IMR-90 (cell line): Measurements from ENCODE around the gene HEYL. TPM values are rescaled to one million over a fixed set of nuclear protein-coding genes. Genes with fewer than 3 reads are reported as not detected.

Experiments
- ATAC-seq: fragments of 200-7000 bp; cut with Tn5 transposase; 2 replicates; pipeline ENCODE4 v1.9.1; 2020; ENCODE audit warnings: low read depth, mild to moderate bottlenecking, moderate library complexity
- BruUV-seq: library from RNA; stranded (reverse); fragments of 400-500 nt; replicated peaks from 2 replicates; lab custom pipeline; 2021; lab: Mats Ljungman, UMichigan
- CTCF ChIA-PET: fragments of 300-600 bp; formaldehyde crosslinking; extraction: SDS; loops from one replicate; lab custom pipeline; 2021; ENCODE audit warnings: antibody characterized with exemption; lab: Yijun Ruan, JAX
- POLR2A ChIA-PET: fragments of 300-600 bp; sonication (Branson Sonifier 250); formaldehyde crosslinking; loops from one replicate; lab custom pipeline; 2022; ENCODE audit warnings: antibody characterized with exemption; ENCODE audit not compliant: unreplicated experiment; lab: Charles Lee
- DNase-seq: peaks from one replicate; pipeline ENCODE4 v3.0.0; 2013
- H2AFZ ChIP-seq: replicated peaks from 2 replicates; pipeline ENCODE3; 2013; ENCODE audit warnings: low read length, mild to moderate bottlenecking; ENCODE audit not compliant: poor library complexity
- H2AK5ac ChIP-seq: 2 replicates; pipeline ENCODE4 v1.6.1; 2013; ENCODE audit warnings: low read depth, low read length, inconsistent platforms
- H2AK9ac ChIP-seq: replicated peaks from 2 replicates; pipeline ENCODE3; 2013; ENCODE audit warnings: mild to moderate bottlenecking, low read depth, low read length, moderate library complexity; ENCODE audit not compliant: poor library complexity
- H2BK120ac ChIP-seq: 2 replicates; pipeline ENCODE4 v1.6.1; 2013; ENCODE audit warnings: low read depth, low read length, inconsistent platforms
- H2BK15ac ChIP-seq: 3 replicates; pipeline ENCODE4 v1.6.1; 2013; ENCODE audit warnings: low read depth, low read length, inconsistent platforms
- H2BK20ac ChIP-seq: 2 replicates; pipeline ENCODE4 v1.6.1; 2013; ENCODE audit warnings: low read depth, mild to moderate bottlenecking, inconsistent platforms, low read length, moderate library complexity
- H2BK5ac ChIP-seq: 2 replicates; pipeline ENCODE4 v1.6.1; 2013; ENCODE audit warnings: mild to moderate bottlenecking, low read depth, low read length, inconsistent platforms; ENCODE audit not compliant: poor library complexity, severe bottlenecking
- H3K14ac ChIP-seq: replicated peaks from 2 replicates; pipeline ENCODE4 v1.6.1; 2013; ENCODE audit warnings: low read depth, low read length, inconsistent platforms
- H3K18ac ChIP-seq: 2 replicates; pipeline ENCODE4 v1.6.1; 2013; ENCODE audit warnings: low read depth, low read length, control low read depth
- H3K23ac ChIP-seq: 2 replicates; pipeline ENCODE4 v1.6.1; 2013; ENCODE audit warnings: low read depth, low read length, inconsistent platforms
- H3K27ac ChIP-seq: 2 replicates; pipeline ENCODE4 v1.5.1; 2013; ENCODE audit warnings: mild to moderate bottlenecking, control low read depth, low read length; ENCODE audit not compliant: insufficient read depth
- H3K27me3 ChIP-seq: 2 replicates; pipeline ENCODE4 v1.6.1; 2013; ENCODE audit warnings: low read length; ENCODE audit not compliant: control insufficient read depth, insufficient read depth
- H3K36me3 ChIP-seq: 2 replicates; pipeline ENCODE4 v1.6.1; 2013; ENCODE audit warnings: low read length, mixed read lengths; ENCODE audit not compliant: control insufficient read depth, insufficient read depth
- H3K4ac ChIP-seq: 2 replicates; pipeline ENCODE4 v1.6.1; 2013; ENCODE audit warnings: low read depth, low read length, inconsistent platforms
- H3K4me1 ChIP-seq: 2 replicates; pipeline ENCODE4 v1.6.1; 2013; ENCODE audit warnings: low read length, mixed read lengths; ENCODE audit not compliant: control insufficient read depth, insufficient read depth
- H3K4me2 ChIP-seq: 2 replicates; pipeline ENCODE4 v1.6.1; 2013; ENCODE audit warnings: low read depth, mild to moderate bottlenecking, control low read depth, low read length, moderate library complexity
- H3K4me3 ChIP-seq: 2 replicates; pipeline ENCODE4 v1.5.1; 2013; ENCODE audit warnings: low read depth, mild to moderate bottlenecking, control low read depth, low read length, moderate library complexity; ENCODE audit not compliant: insufficient read depth
- H3K56ac ChIP-seq: 2 replicates; pipeline ENCODE4 v1.6.1; 2013; ENCODE audit warnings: low read length, inconsistent platforms; ENCODE audit not compliant: insufficient read depth; ENCODE audit errors: extremely low read depth
- H3K79me1 ChIP-seq, 2 experiments: 2 replicates each; pipeline ENCODE4 v1.6.1; 2013; ENCODE audit warnings: low read length in 2 of 2, inconsistent platforms in 1 of 2, low read depth in 1 of 2
- H3K9ac ChIP-seq: 2 replicates; pipeline ENCODE4 v1.6.1; 2013; ENCODE audit warnings: low read depth, low read length, control low read depth
- H3K9me1 ChIP-seq: 2 replicates; pipeline ENCODE4 v1.6.1; 2013; ENCODE audit warnings: low read length, inconsistent platforms; ENCODE audit not compliant: insufficient read depth
- H3K9me3 ChIP-seq: 2 replicates; pipeline ENCODE4 v1.6.1; 2013; ENCODE audit warnings: low read length; ENCODE audit not compliant: control insufficient read depth, insufficient read depth
- H4K20me1 ChIP-seq: 2 replicates; pipeline ENCODE4 v1.6.1; 2013; ENCODE audit warnings: low read length, inconsistent platforms; ENCODE audit not compliant: insufficient read depth
- H4K5ac ChIP-seq: 2 replicates; pipeline ENCODE4 v1.6.1; 2013; ENCODE audit warnings: mild to moderate bottlenecking, low read depth, low read length, control low read depth
- H4K8ac ChIP-seq, 2 experiments: 2 replicates each; pipeline ENCODE4 v1.6.1; 2013; ENCODE audit warnings: low read depth in 2 of 2, low read length in 2 of 2, control low read depth in 1 of 2, inconsistent platforms in 1 of 2
- H4K91ac ChIP-seq: 2 replicates; pipeline ENCODE4 v1.6.1; 2013; ENCODE audit warnings: low read depth, low read length, inconsistent platforms; ENCODE audit not compliant: insufficient read depth
- MXI1 ChIP-seq: IDR thresholded peaks from 2 replicates; pipeline ENCODE4 v1.6.1; 2012; ENCODE audit warnings: low read depth, mild to moderate bottlenecking, low read length, moderate library complexity, borderline replicate concordance
- NFE2L2 ChIP-seq: fragments of 150-350 bp; IDR thresholded peaks from 2 replicates; pipeline ENCODE4 v1.6.1; 2016; ENCODE audit warnings: low read depth, mild to moderate bottlenecking, low read length
- RAD21 ChIP-seq: IDR thresholded peaks from 2 replicates; pipeline ENCODE4 v1.6.1; 2012; ENCODE audit warnings: low read length, improper control_type of control experiment
- WGBS, 2 experiments: methylation state at CpG; one replicate each; pipeline versions ENCODE4 v1.1.5 to v1.1.7; 2013; ENCODE audit warnings: missing lambda C conversion rate in 2 of 2; ENCODE audit not compliant: insufficient read length in 1 of 2; ENCODE audit errors: extremely low coverage in 2 of 2; 5-methylcytosine and 5-hydroxymethylcytosine counted together
- dilution Hi-C: fragments of 300-500 bp; cut with HindIII; formaldehyde crosslinking; loops from one replicate; pipeline ENCODE4 v1.14.3; 2018; ENCODE audit warnings: low sequenced_read_pairs; ENCODE audit not compliant: unreplicated experiment
- in situ Hi-C: fragments of 300-500 bp; cut with MboI; formaldehyde crosslinking; loops from 3 replicates; pipeline ENCODE4 v1.14.3; 2019; ENCODE audit warnings: low sequenced_read_pairs, inconsistent platforms, mixed read lengths
- intact Hi-C: fragments of 100-400 bp; cut with micrococcal nuclease; formaldehyde crosslinking; loops from 2 replicates; pipeline ENCODE4 v1.10.0; 2022
- polyA plus RNA-seq, 3 experiments: library from polyadenylated mRNA; depleted of rRNA; stranded (reverse); fragments of >200 nt; gene quantifications; 2 replicates each; pipeline ENCODE4 v1.2.3, GENCODE V29; 2012; ENCODE audit warnings: low replicate concordance in 1 of 3
- total RNA-seq: library from RNA; depleted of rRNA; stranded (reverse); fragments of >200 nt; gene quantifications from 2 replicates; pipeline ENCODE4 v1.2.3, GENCODE V29; 2012
- TF ChIP-seq, protein P1 (sequence below): conservative IDR thresholded peaks from 2 replicates; pipeline ENCODE4 v1.5.1; 2012; ENCODE audit warnings: mild to moderate bottlenecking, low read depth, low read length, improper control_type of control experiment

HEYL gene
- total and polyA plus RNA-seq, 2 of the 4 experiments (the other 2 are of a cell fraction), result 0.02 TPM; not detected in 1

DNA sequence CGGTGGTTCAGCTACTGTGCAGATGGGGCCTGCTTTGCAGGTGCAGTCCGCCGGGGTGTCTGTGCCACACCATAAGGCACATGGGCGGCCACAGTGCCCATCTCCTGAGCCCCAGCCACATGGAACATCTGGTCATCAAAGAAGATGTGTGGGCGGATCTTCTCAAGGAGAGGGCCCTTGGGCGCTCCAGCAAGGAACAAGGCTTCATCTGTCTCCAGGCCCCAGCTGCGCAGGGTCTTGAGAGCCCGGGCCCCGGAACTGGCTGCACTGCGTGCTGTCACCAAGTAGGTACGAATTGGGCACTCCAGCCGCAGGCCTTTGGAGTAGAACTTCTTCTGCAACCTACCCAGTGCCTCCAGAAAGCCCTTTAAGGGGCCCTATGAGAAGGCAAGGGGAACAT lies 19.7 kb upstream of the HEYL start:
- in situ Hi-C loops, result loop anchor here (5.0 kb wide), 1 partner anchor 52 kb away; no protein-coding TSS in a partner anchor

More for the DNA sequence above, 19.7 kb upstream of the HEYL start:
- H3K4ac ChIP-seq, result no peak overlapping the region
- no peak overlapping the region for H2BK120ac ChIP-seq
- no peak overlapping the region for H3K27ac ChIP-seq
- H4K8ac ChIP-seq, result no peak overlapping the region
- no peaks in the 10 kb centered on the region; the same call in 1 of the 2 replicates for H3K9me1 ChIP-seq
- 83% methylated on average over 7 of the region's 12 CpGs; no CpG with 5 or more reads in 1 of the 2 experiments for WGBS, 2 experiments
- intact Hi-C loops (loop anchor here (10.0 kb wide), 1 partner anchor 564 kb away; no protein-coding TSS in a partner anchor), dilution Hi-C loops (no loop called here)
- ATAC-seq (no peak), DNase-seq (no peak)
- H3K36me3 ChIP-seq, result no peaks in the 10 kb centered on the region
- no peak overlapping the region for H2BK5ac ChIP-seq
- no peak overlapping the region for H4K91ac ChIP-seq
- H3K27me3 ChIP-seq, result peaks cover 70% of the 10 kb centered on the region
- H3K4me1 ChIP-seq, result peaks cover 1% of the 10 kb centered on the region; the same call in 1 of the 2 replicates
- H2BK15ac ChIP-seq, result no peak overlapping the region
- no peaks in the 10 kb centered on the region for H3K79me1 ChIP-seq
- no peak overlapping the region for H2BK20ac ChIP-seq
- no peak for TF ChIP-seq NFE2L2
- no peak for TF ChIP-seq RAD21
- TF ChIP-seq, protein P1, sequence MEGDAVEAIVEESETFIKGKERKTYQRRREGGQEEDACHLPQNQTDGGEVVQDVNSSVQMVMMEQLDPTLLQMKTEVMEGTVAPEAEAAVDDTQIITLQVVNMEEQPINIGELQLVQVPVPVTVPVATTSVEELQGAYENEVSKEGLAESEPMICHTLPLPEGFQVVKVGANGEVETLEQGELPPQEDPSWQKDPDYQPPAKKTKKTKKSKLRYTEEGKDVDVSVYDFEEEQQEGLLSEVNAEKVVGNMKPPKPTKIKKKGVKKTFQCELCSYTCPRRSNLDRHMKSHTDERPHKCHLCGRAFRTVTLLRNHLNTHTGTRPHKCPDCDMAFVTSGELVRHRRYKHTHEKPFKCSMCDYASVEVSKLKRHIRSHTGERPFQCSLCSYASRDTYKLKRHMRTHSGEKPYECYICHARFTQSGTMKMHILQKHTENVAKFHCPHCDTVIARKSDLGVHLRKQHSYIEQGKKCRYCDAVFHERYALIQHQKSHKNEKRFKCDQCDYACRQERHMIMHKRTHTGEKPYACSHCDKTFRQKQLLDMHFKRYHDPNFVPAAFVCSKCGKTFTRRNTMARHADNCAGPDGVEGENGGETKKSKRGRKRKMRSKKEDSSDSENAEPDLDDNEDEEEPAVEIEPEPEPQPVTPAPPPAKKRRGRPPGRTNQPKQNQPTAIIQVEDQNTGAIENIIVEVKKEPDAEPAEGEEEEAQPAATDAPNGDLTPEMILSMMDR, result no peak
- no peak for TF ChIP-seq MXI1
- H2AK9ac ChIP-seq, result peak overlapping the region; percentile 63
- H2AK5ac ChIP-seq, result no peak overlapping the region
- no peaks in the 10 kb centered on the region for H3K9me3 ChIP-seq
- H3K4me3 ChIP-seq, result no peak overlapping the region
- ChIA-PET CTCF (interaction anchor here (0.6 to 2.9 kb wide), 7 partner anchors 11 to 315 kb away, joined by 3 to 22 read pairs (median 5); partner anchors contain the start of gene NT5C1A), POLR2A (no interaction called here)
- no peaks in the 10 kb centered on the region for H4K20me1 ChIP-seq
- H3K18ac ChIP-seq, result no peak overlapping the region
- no peak overlapping the region for H3K23ac ChIP-seq
- no peak overlapping the region for H2AFZ ChIP-seq
- H4K5ac ChIP-seq, result no peak overlapping the region
- H3K14ac ChIP-seq, result no peak overlapping the region
- no peak overlapping the region for H3K9ac ChIP-seq
- no peak overlapping the region for H3K56ac ChIP-seq
- no peak overlapping the region for H3K4me2 ChIP-seq
- no TSS peak for BruUV-seq
